Calu3 (cell line): ENCODE results near the gene ABHD17C. TPM values are rescaled to one million over a fixed set of nuclear protein-coding genes. Genes with fewer than 3 reads are reported as not detected.
A peak's percentile ranks its signal among the peaks of the same experiment; 100 is the strongest.

Experiments used
- BruUV-seq: library from RNA; stranded (reverse); fragments of 400-500 nt; replicated peaks from 2 replicates; lab custom pipeline; 2021; lab: Mats Ljungman, UMichigan
- CTCF ChIA-PET: fragments of 300-600 bp; sonication (Branson Sonifier 250); formaldehyde crosslinking; loops from one replicate; lab custom pipeline; 2022; ENCODE audit warnings: antibody characterized with exemption; lab: Charles Lee
- DNase-seq: peaks from one replicate; pipeline ENCODE4 v3.0.0; 2022
- H3K27ac Mint-ChIP-seq: one replicate; pipeline ENCODE4 v1.8.0; 2022; ENCODE audit warnings: mixed read lengths; ENCODE audit not compliant: unreplicated experiment
- H3K27me3 Mint-ChIP-seq: one replicate; pipeline ENCODE4 v1.8.0; 2022; ENCODE audit warnings: mixed read lengths; ENCODE audit not compliant: unreplicated experiment
- H3K36me3 Mint-ChIP-seq: one replicate; pipeline ENCODE4 v1.8.0; 2022; ENCODE audit warnings: mild to moderate bottlenecking, moderate library complexity, mixed read lengths; ENCODE audit not compliant: insufficient read depth, unreplicated experiment
- H3K4me1 Mint-ChIP-seq: one replicate; pipeline ENCODE4 v1.8.0; 2022; ENCODE audit warnings: mild to moderate bottlenecking, low read depth, mixed read lengths; ENCODE audit not compliant: unreplicated experiment
- H3K4me3 Mint-ChIP-seq: one replicate; pipeline ENCODE4 v1.8.0; 2022; ENCODE audit warnings: mild to moderate bottlenecking, low read depth, moderate library complexity, mixed read lengths; ENCODE audit not compliant: unreplicated experiment
- H3K9me3 Mint-ChIP-seq: one replicate; pipeline ENCODE4 v1.8.0; 2022; ENCODE audit warnings: low read depth, mixed read lengths; ENCODE audit not compliant: unreplicated experiment
- intact Hi-C: fragments of 100-400 bp; cut with micrococcal nuclease; formaldehyde crosslinking; loops from one replicate; pipeline ENCODE4 v1.10.0; 2022; ENCODE audit not compliant: unreplicated experiment
- total RNA-seq: library from RNA; stranded (reverse); gene quantifications from 2 replicates; pipeline ENCODE4 v1.2.3, GENCODE V29; 2022
- TF ChIP-seq, protein P1 (sequence below): fragments of 200-600 bp; IDR thresholded peaks from one replicate; pipeline ENCODE4 v1.8.0; 2022; ENCODE audit warnings: antibody characterized with exemption; ENCODE audit not compliant: unreplicated experiment

The ABHD17C gene
- total RNA-seq, 1 experiment from 2014 or later = 69.7 TPM

DNA sequence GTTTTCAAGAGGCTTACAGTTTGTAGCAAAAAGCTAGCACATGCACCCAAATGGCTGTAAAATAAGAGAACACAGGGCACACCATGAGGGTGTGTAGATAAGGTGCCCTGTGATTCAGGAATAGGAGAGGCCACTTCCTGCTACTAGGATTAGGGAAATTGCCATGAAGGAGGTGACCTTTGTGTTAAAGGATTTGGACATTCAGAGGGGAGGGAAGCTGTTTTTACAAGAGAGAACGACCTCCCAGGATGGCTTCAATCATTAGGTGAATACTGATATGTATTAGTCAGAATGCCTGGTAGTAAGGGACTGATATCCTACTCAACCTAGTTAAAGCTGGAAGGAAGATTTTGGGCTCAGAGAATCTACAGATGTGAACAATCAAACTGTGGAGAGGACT is 35.7 kb upstream of the ABHD17C start:
- BruUV-seq = no TSS peak
- DNase-seq = no peak
- intact Hi-C loops = no loop called here

DNA sequence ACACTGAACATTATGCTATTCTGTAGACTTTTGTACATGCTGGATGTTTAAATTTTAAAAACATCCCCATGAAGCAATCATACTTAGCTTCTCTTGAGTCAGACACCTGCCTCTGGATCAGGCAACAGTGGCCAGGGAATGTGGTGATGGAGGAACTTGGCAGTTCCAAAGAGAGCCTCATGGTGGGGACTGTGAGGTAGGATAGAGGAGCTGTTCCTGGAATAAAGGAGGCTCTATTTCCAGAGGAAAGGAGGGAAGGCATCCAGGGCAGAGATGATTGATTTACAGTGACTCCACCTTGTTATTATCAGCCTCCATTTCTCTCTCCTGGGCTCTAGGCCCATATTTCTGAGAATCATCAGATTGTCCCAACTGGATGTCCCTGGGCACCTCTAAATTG is 35.0 kb upstream of the ABHD17C start:
- Mint-ChIP-seq H3K9me3 (no peaks in the 10 kb centered on the region), H3K27ac (no peak overlapping the region), H3K4me1 (peaks cover 48% of the 10 kb centered on the region), H3K27me3 (no peaks in the 10 kb centered on the region), H3K36me3 (no peaks in the 10 kb centered on the region), H3K4me3 (no peak overlapping the region)
- DNase-seq = peak; percentile 66
- TF ChIP-seq, protein P1, sequence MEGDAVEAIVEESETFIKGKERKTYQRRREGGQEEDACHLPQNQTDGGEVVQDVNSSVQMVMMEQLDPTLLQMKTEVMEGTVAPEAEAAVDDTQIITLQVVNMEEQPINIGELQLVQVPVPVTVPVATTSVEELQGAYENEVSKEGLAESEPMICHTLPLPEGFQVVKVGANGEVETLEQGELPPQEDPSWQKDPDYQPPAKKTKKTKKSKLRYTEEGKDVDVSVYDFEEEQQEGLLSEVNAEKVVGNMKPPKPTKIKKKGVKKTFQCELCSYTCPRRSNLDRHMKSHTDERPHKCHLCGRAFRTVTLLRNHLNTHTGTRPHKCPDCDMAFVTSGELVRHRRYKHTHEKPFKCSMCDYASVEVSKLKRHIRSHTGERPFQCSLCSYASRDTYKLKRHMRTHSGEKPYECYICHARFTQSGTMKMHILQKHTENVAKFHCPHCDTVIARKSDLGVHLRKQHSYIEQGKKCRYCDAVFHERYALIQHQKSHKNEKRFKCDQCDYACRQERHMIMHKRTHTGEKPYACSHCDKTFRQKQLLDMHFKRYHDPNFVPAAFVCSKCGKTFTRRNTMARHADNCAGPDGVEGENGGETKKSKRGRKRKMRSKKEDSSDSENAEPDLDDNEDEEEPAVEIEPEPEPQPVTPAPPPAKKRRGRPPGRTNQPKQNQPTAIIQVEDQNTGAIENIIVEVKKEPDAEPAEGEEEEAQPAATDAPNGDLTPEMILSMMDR = peak; percentile 35
- BruUV-seq = no TSS peak
- intact Hi-C loops = loop anchor here (1.0 to 5.0 kb wide), 3 partner anchors 37 to 116 kb away; no protein-coding TSS in a partner anchor
- CTCF ChIA-PET = interaction anchor here (0.6 to 3.6 kb wide), 16 partner anchors 9 to 310 kb away, joined by 3 to 68 read pairs (median 4); partner anchors contain the start of genes ABHD17C and CEMIP

More for the DNA sequence above, 35.7 kb upstream of the ABHD17C start:
- CTCF ChIA-PET = interaction anchor here (0.6 to 3.6 kb wide), 14 partner anchors 10 to 311 kb away, joined by 3 to 68 read pairs (median 5); partner anchors contain the start of genes ABHD17C and CEMIP
- Mint-ChIP-seq H3K4me3 (no peak overlapping the region), H3K4me1 (peaks cover 53% of the 10 kb centered on the region), H3K9me3 (no peaks in the 10 kb centered on the region), H3K36me3 (no peaks in the 10 kb centered on the region), H3K27me3 (no peaks in the 10 kb centered on the region), H3K27ac (no peak overlapping the region)
- TF ChIP-seq, protein P1 = no peak

DNA sequence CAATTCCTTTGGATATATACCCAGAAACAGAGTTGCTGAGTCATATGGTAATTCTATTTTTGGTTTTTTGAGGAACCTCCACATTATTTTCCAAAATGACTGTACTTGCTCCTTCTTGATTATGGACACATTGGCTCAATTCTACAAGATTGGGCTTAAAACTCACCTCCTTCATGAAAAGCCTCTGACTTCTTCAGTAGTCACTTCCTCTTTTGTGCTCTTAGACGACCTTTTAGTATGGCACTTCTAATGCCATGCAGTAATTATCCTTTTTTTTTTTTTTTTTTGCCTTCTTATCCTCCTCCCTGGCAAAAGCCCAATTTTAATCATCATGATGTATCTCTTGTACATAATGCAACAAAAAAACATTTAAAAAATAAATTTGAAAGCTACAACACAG is 33.0 kb upstream of the ABHD17C start:
- H3K27ac Mint-ChIP-seq = no peak overlapping the region
- H3K9me3 Mint-ChIP-seq = no peaks in the 10 kb centered on the region
- TF ChIP-seq, protein P1 = no peak
- no TSS peak for BruUV-seq
- intact Hi-C loops = loop anchor here (5.0 kb wide), 1 partner anchor 95 kb away; no protein-coding TSS in a partner anchor
- no peaks in the 10 kb centered on the region for H3K27me3 Mint-ChIP-seq
- DNase-seq = no peak
- H3K4me1 Mint-ChIP-seq = peaks cover 48% of the 10 kb centered on the region
- no peaks in the 10 kb centered on the region for H3K36me3 Mint-ChIP-seq
- CTCF ChIA-PET = interaction anchor here (0.6 kb wide), 1 partner anchor 36 kb away, joined by 3 read pairs; no protein-coding TSS in a partner anchor
- no peak overlapping the region for H3K4me3 Mint-ChIP-seq

DNA sequence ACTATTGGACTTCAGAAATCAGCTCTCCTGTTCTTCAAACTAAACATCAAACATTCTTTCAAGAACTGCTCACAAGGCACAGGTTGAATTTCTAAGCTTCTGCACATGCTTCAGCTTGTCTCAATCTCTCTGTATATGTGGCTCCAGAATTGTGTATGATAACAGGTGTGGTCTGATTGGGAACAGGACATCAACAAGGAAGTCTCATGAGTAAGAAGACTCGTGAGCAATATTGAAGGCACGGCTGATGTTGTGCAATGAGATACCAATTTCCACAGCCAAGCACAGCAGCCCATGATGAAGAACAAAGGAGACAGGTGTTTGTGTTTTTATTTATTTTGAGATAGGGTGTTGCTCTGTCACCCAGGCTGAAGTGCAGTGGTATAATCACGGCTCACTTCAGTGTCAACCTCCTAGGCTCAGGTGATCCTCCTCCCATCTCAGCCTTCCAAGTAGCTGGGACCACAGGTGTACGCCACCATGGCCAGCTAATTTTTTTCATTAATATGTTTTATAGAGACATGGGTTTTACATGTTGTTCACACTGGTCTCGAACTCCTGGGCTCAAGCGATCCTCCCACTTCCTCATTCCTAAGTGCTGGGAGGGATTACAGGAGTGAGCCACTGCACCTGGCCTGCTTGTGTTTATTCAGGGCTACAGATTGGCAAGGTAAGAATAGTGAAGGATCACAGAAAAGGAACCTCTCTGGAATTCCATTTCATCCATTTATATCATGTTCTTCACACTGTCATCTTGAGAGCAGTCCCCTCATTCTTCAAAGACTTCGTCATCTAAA is 32.2 kb upstream of the ABHD17C start:
- TF ChIP-seq, protein P1 = no peak
- Mint-ChIP-seq H3K4me1 (peaks cover 48% of the 10 kb centered on the region), H3K27me3 (no peaks in the 10 kb centered on the region), H3K36me3 (no peaks in the 10 kb centered on the region), H3K4me3 (no peak overlapping the region), H3K27ac (peak overlapping the region; percentile 2), H3K9me3 (no peaks in the 10 kb centered on the region)
- no TSS peak for BruUV-seq
- intact Hi-C loops = loop anchor here (5.0 kb wide), 1 partner anchor 96 kb away; no protein-coding TSS in a partner anchor
- CTCF ChIA-PET = interaction anchor here (0.6 kb wide), 1 partner anchor 35 kb away, joined by 3 read pairs; no protein-coding TSS in a partner anchor
- no peak for DNase-seq
